ENCODE data around the gene SLC9C2.
"Not testable (repeated sequence)": the region's sequence is repeated elsewhere in the genome, so short reads cannot be mapped to it uniquely, and the experiment has no call there.

Gene SLC9C2, protein sequence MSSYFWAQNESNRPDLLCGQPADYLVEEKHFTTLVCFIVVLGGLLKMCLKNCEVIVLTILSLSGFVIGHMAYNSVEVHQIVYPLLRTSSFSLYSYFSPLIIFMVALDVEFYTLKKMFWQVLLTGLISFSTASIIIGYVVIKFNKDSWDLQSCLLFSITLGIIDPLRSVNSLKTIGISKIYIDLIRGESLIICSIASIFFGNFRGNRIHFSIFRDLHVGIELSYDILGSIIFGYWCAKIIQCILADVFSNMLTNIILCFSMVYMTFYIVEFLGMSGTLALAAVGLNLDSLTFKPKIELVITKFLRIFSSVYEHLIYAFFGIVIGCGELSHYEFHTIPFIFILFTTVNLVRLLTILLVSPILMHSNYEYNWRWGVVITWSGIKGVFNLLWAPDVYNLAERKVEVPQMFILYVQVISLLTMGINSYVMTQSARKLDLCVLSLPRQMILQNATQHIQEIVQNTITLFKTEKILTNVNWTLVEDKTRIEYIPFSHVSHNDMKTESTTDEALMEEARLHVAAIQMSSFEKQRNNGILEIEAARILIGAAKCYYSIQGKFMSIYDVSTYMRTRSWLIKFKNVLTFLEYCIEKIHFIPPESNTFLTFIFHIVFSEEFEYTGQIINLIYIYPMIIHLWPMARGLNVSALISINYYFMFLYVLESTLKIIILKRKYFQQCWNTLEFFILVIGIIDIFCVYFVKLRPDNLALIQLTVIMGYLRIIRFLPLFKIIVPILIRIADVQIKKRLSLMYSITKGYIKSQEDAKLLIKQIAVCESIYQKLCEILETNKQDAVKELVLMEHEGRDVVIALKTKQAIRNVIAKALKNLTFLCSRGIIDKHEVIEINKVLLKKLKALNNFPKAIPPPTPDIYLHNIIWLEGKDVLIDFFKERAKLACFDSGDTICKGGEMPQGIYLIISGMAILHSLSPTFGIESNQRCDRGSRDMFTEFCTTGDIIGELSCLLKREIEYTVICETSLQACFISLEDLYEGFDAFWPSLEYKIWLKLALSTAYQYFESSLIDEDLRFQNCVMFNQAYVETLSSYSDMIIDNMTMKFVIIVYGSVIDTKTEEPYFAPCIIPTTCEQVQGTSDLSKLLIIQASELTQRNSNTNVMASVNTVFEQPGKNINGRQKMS

DNA sequence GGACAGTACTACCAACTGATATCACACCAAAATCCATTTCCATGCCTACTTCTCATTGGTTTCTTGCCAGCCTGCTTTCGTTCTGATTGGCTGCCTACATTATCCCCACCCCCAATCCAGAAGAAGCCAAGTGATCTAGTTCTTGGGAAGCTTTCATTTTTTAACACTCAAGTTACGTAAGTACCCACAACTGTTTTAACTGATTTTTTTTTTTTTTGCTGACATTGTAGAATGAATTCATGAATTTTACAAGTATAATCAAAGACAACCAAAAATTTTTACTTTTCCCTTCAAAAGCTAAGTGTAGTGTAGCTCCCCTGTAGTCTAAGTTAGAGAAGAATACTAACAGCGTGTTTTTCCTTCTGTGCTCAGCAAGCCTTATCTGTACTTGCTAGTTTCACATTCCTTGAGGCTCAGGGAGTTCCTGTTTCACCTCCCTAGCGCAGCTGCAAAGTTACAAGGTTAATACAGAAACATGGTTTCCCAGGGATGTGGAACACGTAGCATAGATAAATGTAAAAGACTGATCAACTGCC lies at the start of gene SLC9C2:
SLC9C2 (minus strand) TSS at position 17 of the 536 bp plus-strand sequence. CDS start 1,296 bp downstream, outside the sequence.
- no peak for DNase-seq

DNA sequence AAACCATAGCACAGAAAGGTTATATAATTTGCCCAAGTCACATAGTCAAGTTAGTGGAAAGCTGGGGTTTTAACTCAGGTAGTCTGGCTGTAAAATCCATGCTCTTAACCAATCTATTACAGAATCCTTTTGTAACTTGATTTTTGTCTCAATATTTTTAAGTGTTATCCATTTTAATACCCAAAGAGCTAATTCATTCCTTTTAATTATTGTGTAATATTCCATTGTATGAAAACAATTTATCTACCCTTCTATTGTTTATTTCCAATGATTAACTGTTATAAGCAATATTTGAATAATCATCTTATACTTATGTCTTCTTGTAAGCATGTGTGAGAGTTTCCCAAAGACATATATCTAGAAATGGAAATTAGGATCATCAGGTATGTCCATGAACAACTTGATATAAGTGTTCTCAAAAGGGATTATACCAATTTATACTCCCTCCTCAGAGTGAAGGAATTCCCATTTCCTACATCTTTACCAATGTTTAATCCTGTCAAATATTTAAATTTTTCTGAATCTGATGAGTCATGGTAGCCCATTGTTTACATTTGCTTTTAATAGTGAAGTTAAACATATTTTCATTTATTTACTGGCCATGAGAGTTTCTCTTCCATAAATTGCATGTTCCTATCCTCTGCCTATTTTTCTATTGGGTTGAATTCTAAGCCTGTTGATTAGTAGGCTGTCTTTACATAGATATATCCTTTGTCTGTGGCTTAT lies 46.2 kb upstream of the SLC9C2 start:
- no peak for DNase-seq

DNA sequence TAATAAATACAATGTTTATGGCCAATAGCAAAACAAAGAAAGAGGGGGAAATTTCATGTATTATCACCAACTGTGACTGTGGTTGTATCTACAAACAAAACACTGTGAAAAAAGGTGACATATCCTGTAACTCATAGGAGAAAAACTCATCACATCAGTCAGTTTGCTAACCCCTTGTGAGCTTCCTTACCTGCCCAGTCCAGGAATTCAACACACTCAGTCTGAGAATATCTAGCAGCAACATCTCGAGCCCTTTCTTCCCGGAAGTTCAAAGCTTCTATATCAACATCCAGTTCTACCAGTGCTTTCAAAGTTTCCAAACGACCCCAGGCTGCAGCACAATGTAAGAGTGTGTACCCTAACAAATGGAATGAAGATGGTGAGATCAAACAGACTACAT lies 43.8 kb upstream of the SLC9C2 start:
- no peak for DNase-seq

DNA sequence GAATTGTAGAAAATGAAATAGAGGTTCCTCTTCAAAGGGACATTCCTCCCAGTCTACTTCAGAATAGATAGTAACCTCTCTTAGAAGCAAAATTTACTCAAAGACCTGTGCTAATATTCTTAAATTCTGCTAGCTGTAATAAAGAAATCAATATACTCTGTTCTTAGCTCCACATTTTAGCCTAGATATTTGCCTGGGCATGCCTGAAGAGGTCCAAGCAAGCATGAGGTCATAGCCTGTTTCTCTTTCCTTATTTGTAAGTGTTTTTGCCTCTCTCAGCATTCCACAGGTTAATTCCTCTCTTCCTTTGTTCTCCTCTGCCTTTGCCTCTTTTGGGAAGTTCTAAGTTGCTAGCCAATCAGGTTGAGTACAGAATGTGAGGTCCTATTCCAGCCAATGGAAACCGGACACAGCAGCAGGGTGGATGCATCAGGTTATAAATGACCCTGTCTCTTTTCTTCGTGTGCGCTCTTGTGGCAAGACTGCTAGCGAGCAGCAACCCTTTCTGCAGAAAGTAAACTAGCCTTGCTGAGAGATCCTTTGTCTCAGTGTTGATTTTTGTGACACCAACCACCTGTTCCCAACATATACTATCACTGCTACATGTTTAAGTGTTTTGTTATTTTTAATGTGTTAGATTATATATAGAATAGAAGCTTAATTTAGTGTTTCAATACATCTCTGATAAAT lies 39.7 kb upstream of the SLC9C2 start:
- DNase-seq, result not testable (repeated sequence)

DNA sequence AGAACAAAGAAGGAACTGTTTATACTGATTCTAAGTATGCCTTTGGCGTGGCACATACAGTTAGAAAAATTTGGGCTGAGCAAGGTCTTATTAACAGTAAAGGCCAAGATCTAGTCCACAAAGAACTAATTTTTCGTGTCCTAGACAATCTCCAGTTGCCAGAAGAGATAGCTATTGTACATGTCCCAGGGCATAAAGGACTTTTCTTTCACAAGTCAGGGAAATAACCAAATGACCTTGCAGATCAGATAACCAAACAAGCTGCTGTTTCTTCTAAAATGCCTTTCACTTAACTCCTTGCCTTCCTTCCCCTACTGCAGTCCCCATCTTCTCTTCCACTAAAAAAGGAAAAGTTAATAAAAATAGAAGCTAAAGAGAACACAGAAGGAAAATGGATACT lies 36.2 kb upstream of the SLC9C2 start:
- no peak for DNase-seq

DNA sequence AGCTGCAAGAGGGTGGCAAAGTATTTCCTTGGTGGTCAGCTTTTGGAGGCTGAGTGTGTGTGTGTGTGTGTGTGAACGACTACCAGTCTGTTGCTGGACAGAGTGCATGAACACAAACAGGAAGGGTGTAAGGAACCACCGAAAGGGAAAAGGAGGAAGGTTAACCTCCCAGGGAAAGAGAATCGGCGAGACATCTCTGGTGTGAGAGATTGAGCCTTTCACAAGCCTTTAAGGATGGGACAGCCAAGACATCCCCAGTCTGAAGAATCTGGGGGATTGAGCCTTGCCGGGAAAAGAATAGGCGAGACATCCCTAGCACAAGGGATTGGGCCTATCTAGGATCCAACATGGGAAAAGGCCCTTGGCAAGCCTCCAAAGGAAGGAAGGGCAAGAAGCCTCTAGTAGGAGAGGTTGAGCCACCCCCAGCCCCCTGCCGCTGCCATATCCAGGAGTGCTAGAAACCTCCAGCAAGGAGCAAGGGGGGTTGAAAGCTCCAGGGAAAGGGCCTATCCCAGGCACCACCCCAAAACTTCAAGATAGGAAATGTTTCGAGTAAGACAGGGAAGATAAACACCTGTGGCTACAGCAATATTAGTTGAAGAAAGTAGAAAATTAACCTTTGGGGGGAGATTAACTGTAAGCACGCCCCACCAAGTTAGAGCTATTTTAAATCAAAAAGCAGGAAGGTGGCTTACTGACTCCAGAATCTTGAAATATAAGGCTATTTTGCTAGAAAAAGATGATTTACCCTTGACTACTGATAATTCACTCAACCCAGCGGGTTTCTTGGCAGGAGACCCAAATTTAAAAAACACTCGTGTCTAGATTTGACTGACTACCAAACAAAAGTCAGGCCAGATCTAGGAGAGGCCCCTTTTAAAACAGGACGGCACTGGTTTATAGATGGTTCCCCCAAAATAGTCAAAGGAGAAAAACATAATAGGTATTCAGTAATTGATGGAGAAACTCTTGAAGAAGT lies 35.5 kb upstream of the SLC9C2 start:
- DNase-seq, result no peak

DNA sequence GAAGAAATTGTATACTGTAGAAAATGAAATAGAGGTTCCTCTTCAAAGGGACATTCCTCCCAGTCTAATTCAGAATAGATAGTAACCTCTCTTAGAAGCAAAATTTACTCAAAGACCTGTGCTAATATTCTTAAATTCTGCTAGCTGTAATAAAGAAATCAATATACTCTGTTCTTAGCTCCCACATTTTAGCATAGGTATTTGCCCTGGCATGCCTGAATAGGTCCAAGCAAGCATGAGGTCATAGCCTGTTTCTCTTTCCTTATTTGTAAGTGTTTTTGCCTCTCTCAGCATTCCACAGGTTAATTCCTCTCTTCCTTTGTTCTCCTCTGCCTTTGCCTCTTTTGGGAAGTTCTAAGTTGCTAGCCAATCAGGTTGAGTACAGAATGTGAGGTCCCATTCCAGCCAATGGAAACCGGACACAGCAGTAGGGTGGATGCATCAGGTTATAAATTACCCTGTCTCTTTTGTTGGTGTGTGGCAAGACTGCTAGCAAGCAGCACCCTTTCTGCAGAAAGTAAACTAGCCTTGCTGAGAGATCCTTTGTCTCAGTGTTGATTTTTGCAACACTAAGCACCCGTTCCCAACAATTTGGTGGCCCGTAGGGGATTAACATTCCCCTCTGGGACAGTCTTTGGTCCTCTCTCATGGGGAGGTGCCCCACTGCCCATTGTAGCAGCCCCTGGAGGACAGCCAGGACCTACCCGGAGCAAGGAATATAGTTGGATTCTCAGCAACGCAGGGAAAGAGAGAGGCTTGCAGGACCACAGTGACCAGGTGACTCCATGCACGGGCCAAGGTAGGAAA lies 34.6 kb upstream of the SLC9C2 start:
- not testable (repeated sequence) for DNase-seq

DNA sequence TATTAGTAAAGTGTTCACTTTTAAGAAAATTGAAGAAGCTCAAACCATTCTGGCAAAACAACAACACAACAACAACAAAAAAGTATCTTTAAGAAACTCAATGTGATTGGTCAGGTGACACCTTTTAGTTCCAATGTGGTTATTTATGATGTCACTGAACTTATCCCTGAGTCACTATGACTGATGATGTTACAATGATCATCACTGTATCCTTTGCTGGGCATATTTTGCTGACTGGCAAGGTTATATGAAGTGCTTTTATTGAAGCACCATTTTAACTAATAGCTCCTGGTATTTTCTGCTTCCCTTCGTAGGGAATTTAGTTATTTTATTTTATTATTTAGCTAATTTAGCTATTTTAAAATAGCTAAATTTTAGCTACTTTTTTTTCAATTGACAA lies 32.2 kb upstream of the SLC9C2 start, which contains the start of gene TEX50:
TEX50 (plus strand) TSS at position 223 of the 400 bp plus-strand sequence. CDS start 184 bp downstream, outside the sequence.
- DNase-seq, result no peak

DNA sequence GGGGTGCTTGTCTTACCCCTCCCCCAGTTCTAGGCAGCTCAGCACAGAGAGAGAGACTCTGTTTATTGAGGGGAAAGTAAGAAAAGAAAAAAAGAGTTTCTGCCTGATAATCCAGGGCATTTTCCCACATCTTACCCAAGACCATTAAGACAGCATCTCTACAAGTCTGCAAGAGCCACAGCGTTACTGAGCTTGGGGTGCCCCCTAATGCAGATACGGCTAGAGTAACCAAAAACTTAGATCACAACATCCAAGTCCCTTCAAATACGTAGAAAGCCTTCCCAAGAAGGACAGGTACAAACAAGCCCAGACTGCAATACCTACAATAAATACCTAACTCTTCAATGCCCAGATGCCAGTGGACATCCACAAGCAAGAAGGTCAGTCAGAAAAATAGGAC lies 26.0 kb upstream of the SLC9C2 start:
- DNase-seq, result no peak

DNA sequence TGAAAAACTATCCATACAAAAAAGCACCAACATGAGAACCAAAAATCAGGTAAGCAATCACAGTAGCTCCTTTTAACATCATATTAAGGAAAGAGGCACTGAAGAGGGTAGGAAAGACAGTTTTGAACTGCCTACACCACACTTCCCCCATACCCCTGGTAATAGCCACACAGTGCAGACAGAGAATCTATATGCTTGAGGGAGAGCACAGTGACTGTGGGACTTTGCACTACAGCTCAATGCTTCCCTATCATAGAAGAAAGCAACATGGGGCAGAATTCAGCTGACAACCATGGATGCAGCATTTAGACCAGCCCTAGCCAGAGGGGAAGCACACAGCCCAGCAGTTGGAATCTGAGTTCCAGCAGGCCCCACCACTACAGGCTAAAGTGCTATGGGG lies 24.4 kb upstream of the SLC9C2 start:
- DNase-seq, result no peak

DNA sequence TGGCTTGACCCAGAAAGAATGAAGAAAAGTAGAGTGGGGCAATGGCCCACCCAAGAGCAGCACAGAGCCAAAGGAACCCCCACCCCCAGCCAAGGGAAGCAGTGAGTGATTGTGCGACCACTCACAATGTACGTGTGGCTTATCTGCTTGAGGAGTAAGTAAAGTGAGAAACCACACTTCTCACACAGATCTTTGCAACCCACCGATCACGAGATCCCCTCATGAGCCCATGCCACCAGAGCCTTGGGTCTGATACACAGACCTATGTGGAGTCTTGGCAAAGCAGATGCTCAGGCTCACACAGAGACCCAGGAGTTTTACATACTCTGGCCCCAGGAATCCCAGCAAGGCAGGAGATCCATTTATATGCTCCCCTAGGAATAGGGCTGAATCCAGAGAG lies 14.0 kb upstream of the SLC9C2 start:
- no peak for DNase-seq

DNA sequence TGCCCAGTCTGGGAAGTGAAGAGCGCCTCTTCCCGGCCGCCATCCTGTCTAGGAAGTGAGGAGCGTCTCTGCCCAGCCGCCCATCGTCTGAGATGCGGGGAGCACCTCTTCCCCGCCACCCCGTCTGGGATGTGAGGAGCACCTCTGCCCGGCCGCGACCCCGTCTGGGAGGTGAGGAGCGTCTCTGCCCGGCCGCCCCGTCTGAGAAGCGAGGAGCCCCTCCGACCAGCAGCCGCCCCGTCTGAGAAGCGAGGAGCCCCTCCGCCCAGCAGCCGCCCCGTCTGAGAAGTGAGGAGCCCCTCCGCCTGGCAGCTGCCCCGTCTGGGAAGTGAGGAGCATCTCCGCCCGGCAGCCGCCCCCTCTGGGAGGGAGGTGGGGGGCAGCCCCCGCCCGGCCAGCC lies 10.2 kb upstream of the SLC9C2 start:
- not testable (repeated sequence) for DNase-seq

DNA sequence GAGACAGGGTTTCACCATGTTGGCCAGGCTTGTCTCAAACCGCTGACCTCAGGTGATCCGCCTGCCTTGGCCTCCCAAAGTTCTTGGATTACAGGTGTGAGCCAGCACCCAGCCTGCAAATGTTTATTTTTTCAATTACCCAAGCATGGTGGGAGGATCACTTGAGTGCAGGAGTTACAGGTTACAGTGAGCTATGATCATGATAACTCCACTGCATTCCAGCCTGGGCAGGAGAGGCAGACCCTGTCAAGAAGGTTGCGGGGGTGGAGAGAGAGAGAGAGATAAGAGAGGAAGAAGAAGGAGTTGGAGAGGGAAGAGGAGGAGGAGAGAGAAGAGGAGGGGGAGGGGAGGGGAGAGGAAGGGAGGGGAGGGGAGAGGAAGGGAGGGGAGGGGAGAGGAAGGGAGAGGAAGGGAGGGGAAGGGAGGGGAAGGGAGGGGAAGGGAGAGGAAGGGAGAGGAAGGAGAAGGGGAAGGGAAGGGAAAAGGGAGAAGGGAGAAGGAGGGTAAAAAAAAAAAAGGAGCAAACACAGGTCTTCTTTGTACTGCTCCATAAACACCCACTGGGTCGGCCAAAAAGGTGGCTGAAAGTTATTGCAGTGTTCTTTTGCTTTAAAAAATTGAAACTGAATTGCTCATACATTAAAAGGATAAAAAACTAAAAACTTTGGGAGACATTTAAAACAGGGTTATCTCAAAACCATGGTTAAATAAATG lies 5.8 kb upstream of the SLC9C2 start:
- no peak for DNase-seq

DNA sequence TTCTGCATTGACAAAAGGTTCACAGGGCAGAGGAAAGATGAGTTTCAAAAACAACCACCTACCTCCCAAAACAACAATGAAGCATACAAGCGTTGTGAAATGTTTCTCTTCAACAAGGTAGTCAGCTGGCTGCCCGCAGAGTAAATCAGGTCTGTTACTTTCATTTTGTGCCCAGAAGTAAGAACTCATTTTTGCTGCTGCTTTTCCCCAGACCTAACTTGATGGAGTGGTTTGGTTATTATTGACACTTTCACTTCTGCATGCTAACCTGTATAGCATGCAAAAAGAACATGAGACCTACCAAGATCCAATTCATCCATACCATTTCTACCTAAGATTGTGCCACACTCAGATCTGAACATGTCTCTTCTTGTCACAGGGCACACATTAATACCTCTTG lies 1.3 kb downstream of the SLC9C2 start:
- DNase-seq, result no peak

DNA sequence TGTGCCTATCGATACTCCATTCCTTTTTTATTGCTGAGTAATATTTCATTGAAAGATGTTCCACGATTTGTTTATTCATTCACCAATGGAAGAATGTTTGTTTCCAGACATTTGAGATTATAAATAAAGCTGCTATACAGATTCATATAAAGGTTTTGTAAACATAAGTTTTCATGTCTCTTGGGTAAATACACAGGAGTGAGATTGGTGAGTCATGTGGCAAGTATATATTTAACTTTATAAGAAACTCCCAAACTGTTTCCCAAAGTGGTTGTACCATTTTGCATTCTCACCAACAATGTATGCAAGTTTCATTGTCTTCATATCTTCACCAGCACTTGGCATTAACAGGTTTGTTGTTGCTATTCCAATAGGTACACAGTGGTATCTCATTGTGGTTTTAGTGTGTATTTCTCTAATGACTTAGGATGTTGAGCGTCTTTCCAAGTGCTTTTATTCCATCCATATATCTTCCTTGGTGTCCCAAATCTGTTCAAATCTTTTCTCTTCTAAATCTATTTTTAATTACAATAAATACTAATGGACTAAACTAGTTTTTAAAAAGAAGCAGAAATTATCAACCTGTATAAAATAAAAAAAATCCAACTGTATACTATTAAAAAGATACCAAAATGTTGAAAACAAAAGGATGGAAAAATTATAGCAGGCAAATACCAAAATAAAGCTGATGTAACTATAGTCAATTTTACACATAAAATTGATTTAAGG lies 6.6 kb downstream of the SLC9C2 start:
- no peak for DNase-seq

DNA sequence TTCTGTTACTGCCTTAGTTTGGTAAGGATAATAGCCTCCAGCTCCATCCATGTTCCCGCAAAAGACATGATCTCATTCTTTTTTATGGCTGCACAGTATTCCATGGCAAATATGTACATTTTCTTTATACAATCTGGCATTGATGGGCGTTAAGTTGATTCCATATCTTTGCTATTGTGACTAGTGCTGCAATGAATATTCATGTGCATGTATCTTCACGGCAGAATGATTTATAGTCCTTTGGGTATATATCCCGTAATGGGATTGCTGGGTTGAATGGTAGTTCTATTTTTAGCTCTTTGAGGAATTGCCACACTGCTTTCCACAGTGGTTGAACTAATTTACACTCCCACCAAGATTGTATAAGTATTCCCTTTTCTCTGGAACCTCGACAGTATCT lies 11.7 kb downstream of the SLC9C2 start:
- DNase-seq, result not testable (repeated sequence)

DNA sequence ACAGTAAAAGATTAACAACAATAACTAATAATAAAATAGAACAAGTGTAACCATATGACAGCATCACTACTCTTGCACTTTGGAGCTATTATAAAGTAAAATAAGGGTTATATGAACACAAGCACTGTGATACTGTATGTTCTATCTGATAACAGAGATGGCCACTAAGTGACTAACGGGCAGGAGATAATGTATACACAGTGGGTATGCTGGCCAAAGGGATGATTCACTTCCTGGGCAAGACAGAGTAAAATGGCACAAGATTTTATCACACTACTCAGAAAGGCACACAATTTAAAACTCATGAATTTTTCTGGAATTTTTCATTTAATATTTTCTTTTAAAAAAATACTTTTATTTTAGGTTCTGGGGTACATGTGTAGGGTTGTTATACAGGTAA lies 12.3 kb downstream of the SLC9C2 start:
- no peak for DNase-seq
